GM12801 (cell line): ENCODE measurements around the gene GPR152.

ENCODE experiments used
- TF ChIP-seq, protein P1 (sequence below): IDR thresholded peaks from one replicate; pipeline ENCODE4 v1.5.1; 2011; ENCODE audit warnings: control low read depth; ENCODE audit not compliant: insufficient read length; ENCODE audit errors: extremely low read depth

GPR152 gene

DNA sequence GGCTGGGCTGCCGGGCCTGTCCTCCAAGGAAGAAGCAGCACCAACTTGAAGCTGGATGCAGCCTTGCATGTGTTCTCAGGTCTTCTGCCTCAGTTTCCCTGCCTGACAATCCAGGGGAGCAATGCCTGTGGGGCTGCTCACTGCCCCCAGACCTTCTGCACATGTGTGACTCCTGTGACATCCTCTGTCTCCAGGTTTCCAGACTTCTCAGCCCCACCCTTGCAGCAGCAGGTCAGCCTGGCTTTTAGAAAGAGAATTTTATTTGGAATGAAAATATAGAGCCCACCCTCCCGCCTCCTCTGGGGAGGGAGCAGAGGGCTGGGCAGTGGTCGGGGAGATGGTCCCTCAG is 14.7 kb downstream of the GPR152 start:
- TF ChIP-seq, protein P1, sequence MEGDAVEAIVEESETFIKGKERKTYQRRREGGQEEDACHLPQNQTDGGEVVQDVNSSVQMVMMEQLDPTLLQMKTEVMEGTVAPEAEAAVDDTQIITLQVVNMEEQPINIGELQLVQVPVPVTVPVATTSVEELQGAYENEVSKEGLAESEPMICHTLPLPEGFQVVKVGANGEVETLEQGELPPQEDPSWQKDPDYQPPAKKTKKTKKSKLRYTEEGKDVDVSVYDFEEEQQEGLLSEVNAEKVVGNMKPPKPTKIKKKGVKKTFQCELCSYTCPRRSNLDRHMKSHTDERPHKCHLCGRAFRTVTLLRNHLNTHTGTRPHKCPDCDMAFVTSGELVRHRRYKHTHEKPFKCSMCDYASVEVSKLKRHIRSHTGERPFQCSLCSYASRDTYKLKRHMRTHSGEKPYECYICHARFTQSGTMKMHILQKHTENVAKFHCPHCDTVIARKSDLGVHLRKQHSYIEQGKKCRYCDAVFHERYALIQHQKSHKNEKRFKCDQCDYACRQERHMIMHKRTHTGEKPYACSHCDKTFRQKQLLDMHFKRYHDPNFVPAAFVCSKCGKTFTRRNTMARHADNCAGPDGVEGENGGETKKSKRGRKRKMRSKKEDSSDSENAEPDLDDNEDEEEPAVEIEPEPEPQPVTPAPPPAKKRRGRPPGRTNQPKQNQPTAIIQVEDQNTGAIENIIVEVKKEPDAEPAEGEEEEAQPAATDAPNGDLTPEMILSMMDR: no peak

DNA sequence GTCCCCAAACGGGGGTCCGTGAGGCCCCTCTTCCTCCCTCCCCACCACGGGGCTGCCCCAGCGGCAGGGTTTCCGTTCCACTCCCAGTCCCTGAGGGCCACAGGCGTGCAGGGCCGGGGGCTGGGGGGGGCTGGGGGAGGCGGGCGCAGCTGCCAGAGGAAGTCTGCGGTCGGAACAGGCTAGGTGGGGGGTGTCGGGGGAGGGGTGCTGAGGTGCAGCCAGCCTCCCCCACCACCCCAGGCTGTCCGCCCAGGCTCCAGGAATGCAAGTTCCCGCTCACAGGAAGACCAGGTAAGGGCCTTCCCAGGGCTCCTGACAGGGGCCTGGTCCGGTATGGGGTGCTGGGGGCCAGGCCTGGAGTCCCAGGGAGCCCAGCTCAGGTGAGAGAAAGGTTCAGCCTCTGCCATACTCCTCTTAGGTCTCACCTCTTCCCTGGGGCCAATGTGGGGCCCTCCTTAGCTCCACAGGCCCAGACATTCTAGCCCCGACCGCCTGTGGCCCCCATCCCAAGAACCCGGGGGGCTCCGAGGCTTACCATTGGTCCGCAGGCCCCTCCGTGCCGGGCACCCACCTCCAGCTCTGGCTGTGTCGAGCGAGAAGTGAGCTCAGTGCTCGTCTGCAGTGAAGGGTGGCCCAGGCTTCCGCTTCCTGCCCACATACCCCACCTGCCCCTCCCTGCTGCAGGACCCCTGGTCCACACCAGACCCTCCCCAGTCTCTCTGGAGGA is 15.3 kb downstream of the GPR152 start, which contains the start of gene PTPRCAP:
TSS of gene PTPRCAP (minus strand) at position 601 of the 727 bp plus-strand sequence. CDS start at position 538, 63 bp downstream.
- TF ChIP-seq, protein P1: no peak

DNA sequence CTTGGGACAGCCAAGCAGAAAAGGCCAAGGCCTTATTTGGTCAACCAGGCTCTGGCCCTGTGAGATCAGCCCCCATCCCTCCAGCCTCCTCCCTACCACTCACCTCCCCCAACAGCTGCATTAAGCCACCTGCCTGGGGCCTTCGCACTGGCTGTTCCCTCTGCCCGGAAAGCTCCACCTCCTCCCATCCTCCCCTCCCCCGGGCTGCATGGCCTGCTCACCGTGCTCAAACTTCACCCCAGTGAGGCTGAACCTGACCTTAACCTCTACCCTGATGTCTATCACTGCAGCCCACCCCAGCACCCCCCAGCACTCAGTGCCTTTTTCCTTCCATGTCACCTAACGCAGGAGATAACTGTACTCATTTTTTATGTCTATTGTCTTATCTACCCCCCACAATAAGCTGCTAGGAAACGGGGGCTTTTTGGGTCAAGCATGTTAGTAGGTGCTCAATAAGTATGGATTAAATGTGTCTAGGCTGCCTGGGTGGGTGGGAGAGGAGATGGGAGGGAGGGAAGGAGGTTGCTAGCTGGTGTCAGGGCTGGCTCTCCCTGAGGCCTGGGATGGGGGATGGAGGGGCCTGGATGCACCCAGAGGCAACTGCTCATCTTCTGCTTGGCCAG is 16.0 kb downstream of the GPR152 start:
- TF ChIP-seq, protein P1: no peak

DNA sequence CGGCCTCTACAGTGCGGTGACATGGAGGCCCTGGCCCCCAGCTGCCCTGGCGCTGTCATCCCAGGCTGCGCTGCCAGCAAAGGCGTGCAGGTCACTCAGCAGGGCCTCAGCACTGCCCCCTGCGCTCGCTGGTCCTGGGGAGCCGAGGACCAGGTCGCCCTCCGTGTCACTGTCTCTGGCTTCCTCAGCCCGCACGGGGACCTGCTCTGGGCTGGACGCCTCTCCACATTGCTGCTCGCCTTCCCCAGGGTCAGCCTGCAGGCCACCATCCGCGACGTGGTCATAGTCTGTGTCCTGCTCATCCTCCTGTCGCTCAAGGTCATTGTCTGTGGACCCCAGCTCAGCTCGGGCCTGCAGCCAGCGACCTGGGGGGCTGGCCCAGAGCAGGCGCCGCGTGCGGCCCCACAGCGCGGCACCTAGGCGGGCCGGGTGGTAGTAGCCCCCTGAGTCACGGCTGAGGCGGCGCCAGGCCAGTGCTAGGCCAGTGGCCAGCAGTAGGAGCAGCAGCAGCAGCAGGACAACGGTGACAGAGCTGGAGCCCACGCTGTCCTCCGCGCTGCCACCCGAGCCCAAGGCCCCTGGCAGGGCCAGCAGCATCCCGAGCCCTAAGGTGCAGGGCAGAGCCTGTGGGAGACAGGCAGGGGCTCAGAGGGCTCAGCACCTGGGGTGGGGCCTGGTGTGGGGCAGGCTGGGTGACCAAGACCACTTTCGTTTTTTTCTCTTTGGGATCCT is 16.6 kb downstream of the GPR152 start:
- TF ChIP-seq, protein P1: no peak

DNA sequence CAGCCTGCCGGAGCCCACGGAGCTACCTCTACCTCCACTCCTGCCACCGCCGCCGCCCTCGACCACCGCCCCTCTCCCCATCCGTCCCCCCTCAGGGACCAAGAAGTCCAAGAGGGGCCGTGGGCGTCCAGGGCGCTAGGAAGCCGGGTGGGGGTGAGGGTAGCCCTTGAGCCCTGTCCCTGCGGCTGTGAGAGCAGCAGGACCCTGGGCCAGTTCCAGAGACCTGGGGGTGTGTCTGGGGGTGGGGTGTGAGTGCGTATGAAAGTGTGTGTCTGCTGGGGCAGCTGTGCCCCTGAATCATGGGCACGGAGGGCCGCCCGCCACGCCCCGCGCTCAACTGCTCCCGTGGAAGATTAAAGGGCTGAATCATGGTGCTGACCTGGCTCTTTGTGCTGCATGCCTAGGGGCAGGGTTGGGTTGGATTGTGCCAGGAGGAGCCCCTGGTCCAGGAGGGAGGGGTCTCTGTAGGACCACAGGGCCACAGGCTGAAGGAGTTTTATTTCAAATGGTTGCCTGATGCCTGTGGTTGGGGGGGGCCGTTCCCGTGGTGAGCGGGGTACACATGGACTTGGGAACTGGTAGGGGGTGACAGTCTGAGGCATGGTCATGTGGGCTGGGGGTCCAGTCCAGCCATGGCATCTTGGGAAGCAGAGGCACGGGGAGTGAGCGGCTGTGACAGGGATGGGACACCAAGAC is 17.4 kb downstream of the GPR152 start:
- TF ChIP-seq, protein P1: no peak

DNA sequence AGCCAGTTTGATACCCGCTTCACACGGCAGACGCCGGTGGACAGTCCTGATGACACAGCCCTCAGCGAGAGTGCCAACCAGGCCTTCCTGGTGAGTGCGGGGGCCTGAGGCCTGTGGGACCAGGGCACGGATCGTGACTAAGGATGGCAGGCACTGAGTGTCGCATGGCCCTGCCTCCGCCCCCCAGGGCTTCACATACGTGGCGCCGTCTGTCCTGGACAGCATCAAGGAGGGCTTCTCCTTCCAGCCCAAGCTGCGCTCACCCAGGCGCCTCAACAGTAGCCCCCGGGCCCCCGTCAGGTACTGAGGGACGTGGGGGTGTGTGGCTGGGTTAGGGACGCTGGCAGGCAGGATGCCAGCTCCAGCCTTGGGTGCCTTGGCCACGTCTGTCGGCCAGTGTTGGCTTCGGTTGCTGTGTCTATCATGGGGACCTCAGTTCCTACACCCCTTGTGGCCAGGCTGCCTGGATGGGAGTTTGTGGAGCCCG is 18.1 kb downstream of the GPR152 start:
- TF ChIP-seq, protein P1: no peak
